CD8-positive, alpha-beta memory T cell (primary cell): ENCODE results near the gene OSER1. TPM values are rescaled to one million over a fixed set of nuclear protein-coding genes. Genes with fewer than 3 reads are reported as not detected.

ENCODE experiments used
- CTCF ChIA-PET: fragments of 350-600 bp; sonication (Branson Sonifier 250); formaldehyde crosslinking; loops from one replicate; lab custom pipeline; 2021; ENCODE audit warnings: antibody characterized with exemption; lab: Charles Lee
- POLR2A ChIA-PET: fragments of 350-600 bp; sonication (Branson Sonifier 250); formaldehyde crosslinking; loops from one replicate; lab custom pipeline; 2021; ENCODE audit warnings: antibody characterized with exemption; lab: Charles Lee
- DNase-seq, 5 donors: peaks; one replicate each; pipeline versions ENCODE4 v3.0.0 to v3.0.0-alpha.2; 2020 to 2022; ENCODE audit warnings: mixed read lengths in 1 of 5
- H3K27ac ChIP-seq: one replicate; pipeline ENCODE4 v1.7.0; 2013; ENCODE audit warnings: low read depth, mild to moderate bottlenecking, low read length, moderate library complexity
- H3K27me3 ChIP-seq: 2 replicates; pipeline ENCODE4 v1.7.0; 2013; ENCODE audit warnings: low read length, mild to moderate bottlenecking; ENCODE audit not compliant: insufficient read depth, poor library complexity, severe bottlenecking
- H3K36me3 ChIP-seq: 2 replicates; pipeline ENCODE4 v1.7.0; 2013; ENCODE audit warnings: mild to moderate bottlenecking, low read length, moderate library complexity; ENCODE audit not compliant: insufficient read depth
- H3K4me1 ChIP-seq: 2 replicates; pipeline ENCODE4 v1.7.0; 2013; ENCODE audit warnings: mild to moderate bottlenecking, low read length, moderate library complexity; ENCODE audit not compliant: insufficient read depth
- H3K4me3 ChIP-seq: 2 replicates; pipeline ENCODE4 v1.7.0; 2013; ENCODE audit warnings: mild to moderate bottlenecking, low read length
- H3K9me3 ChIP-seq: 2 replicates; pipeline ENCODE4 v1.7.0; 2013; ENCODE audit warnings: mild to moderate bottlenecking, low read length
- H3K27ac Mint-ChIP-seq, 8 donors: one replicate each; pipeline ENCODE4 v1.8.0; 2020 to 2021; ENCODE audit warnings: mixed read lengths in 8 of 8, mild to moderate bottlenecking in 6 of 8, inconsistent platforms in 3 of 8, moderate library complexity in 3 of 8
- H3K27me3 Mint-ChIP-seq, 2 donors: one replicate each; pipeline ENCODE4 v1.8.0; 2020 to 2021; ENCODE audit warnings: mixed read lengths in 2 of 2, mild to moderate bottlenecking in 1 of 2, moderate library complexity in 1 of 2
- H3K36me3 Mint-ChIP-seq, 3 donors: one replicate each; pipeline ENCODE4 v1.8.0; 2020 to 2021; ENCODE audit warnings: mixed read lengths in 3 of 3, inconsistent platforms in 1 of 3, mild to moderate bottlenecking in 1 of 3
- H3K4me1 Mint-ChIP-seq, 3 donors: one replicate each; pipeline ENCODE4 v1.8.0; 2020 to 2021; ENCODE audit warnings: mixed read lengths in 3 of 3, inconsistent platforms in 1 of 3, mild to moderate bottlenecking in 1 of 3
- H3K4me3 Mint-ChIP-seq, 7 donors: one replicate each; pipeline ENCODE4 v1.8.0; 2020 to 2021; ENCODE audit warnings: mixed read lengths in 7 of 7, mild to moderate bottlenecking in 6 of 7, moderate library complexity in 4 of 7, inconsistent platforms in 2 of 7
- H3K9me3 Mint-ChIP-seq, 5 donors: one replicate each; pipeline ENCODE4 v1.8.0; 2020 to 2022; ENCODE audit warnings: mixed read lengths in 5 of 5, mild to moderate bottlenecking in 3 of 5, moderate library complexity in 2 of 5, inconsistent platforms in 1 of 5
- polyA plus RNA-seq: library from polyadenylated mRNA; unstranded; fragments of 300-500 nt; fragmentation: Illumina TruSeq; gene quantifications from one replicate; pipeline ENCODE4 v1.2.3, GENCODE V29; 2021
- total RNA-seq, 2 experiments: library from RNA; stranded (reverse); gene quantifications; one replicate each; pipeline ENCODE4 v1.2.3, GENCODE V29; 2021

The OSER1 gene
- total and polyA plus RNA-seq, 3 experiments from 2014 or later: 24.8 to 35.1 (median 25.7) TPM

DNA sequence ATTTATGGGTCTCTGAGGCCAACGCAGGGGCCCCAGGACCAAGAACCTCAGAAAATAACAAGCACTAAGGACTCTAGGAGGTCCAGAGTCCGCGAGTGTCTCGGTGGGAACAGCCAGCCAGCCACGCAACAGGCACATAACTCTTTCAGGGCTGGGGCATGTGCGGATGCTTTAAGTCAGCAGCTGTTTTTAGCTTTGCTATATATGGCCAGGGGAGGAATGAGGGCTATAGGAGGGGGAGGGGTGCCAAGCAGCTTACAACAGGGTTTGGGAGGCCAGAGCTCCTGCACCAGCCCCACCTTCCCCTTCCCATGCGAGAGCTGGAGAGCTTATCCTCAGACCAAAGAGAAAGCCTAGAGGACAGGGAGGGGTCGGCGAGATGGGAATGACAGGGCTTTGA is 29.8 kb downstream of the OSER1 start:
- ChIA-PET POLR2A (no interaction called here), CTCF (interaction anchor here (4.1 kb wide), 1 partner anchor 9 kb away, joined by 24 read pairs; no protein-coding TSS in a partner anchor)
- Mint-ChIP-seq H3K9me3 (no peaks in the 10 kb centered on the region), H3K4me1 (no peaks in the 10 kb centered on the region), H3K27ac (no peak overlapping the region), H3K4me3 (no peak overlapping the region), H3K27me3 (peaks cover 23 to 50% of the 10 kb centered on the region in 2 donors), H3K36me3 (no peaks in the 10 kb centered on the region)
- DNase-seq: no peak
- no peaks in the 10 kb centered on the region for H3K36me3 ChIP-seq
- no peak overlapping the region for H3K27ac ChIP-seq
- H3K27me3 ChIP-seq: peaks cover 9% of the 10 kb centered on the region
- no peaks in the 10 kb centered on the region for H3K9me3 ChIP-seq
- H3K4me1 ChIP-seq: no peaks in the 10 kb centered on the region
- no peak overlapping the region for H3K4me3 ChIP-seq

DNA sequence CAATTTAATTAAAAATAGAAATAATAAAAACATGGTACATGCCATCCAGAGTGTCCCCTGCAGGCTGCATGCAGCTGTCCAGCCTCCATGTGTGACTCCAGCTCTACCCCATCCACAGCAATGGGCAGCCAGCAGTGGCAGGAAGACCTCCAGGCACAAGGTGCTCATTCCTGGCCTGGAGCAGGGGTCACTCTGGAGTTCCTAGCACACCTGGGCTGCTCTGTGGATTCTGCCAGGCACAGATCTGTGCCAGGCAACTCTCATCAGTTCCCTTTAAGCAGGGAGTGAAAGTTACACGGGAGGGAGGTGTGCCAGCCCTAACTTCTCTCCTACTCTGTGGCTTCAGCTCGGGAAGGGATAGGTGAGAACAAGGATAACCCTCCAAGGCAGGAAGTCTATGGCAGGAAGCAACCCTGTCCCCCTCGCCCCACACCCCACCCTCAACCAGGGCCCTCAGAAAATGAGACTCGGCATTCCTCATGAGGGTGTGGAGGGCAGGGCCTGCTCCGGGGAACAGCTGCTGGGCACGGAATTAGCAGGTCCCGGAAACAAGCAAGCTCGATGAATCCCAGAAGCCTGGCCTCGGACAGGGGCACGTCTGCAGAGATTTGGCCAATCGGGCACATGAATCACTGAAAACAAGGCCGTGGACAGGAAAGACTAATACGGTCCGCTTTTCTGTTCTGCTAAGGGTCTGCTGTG is 33.6 kb downstream of the OSER1 start:
- H3K36me3 ChIP-seq: no peaks in the 10 kb centered on the region
- ChIA-PET POLR2A (no interaction called here), CTCF (interaction anchor here (0.7 to 1.7 kb wide), 2 partner anchors 13 to 42 kb away, joined by 3 read pairs; no protein-coding TSS in a partner anchor)
- peaks cover 10 to 44% of the 10 kb centered on the region in 2 donors for H3K27me3 Mint-ChIP-seq
- no peak for DNase-seq
- H3K27ac ChIP-seq: no peak overlapping the region
- H3K27me3 ChIP-seq: no peaks in the 10 kb centered on the region
- no peaks in the 10 kb centered on the region for H3K9me3 ChIP-seq
- no peaks in the 10 kb centered on the region for H3K9me3 Mint-ChIP-seq
- H3K4me3 ChIP-seq: no peak overlapping the region
- H3K4me1 ChIP-seq: no peaks in the 10 kb centered on the region
- no peaks in the 10 kb centered on the region for H3K4me1 Mint-ChIP-seq
- H3K36me3 Mint-ChIP-seq: no peaks in the 10 kb centered on the region
- no peak overlapping the region for H3K4me3 Mint-ChIP-seq
- no peak overlapping the region for H3K27ac Mint-ChIP-seq

DNA sequence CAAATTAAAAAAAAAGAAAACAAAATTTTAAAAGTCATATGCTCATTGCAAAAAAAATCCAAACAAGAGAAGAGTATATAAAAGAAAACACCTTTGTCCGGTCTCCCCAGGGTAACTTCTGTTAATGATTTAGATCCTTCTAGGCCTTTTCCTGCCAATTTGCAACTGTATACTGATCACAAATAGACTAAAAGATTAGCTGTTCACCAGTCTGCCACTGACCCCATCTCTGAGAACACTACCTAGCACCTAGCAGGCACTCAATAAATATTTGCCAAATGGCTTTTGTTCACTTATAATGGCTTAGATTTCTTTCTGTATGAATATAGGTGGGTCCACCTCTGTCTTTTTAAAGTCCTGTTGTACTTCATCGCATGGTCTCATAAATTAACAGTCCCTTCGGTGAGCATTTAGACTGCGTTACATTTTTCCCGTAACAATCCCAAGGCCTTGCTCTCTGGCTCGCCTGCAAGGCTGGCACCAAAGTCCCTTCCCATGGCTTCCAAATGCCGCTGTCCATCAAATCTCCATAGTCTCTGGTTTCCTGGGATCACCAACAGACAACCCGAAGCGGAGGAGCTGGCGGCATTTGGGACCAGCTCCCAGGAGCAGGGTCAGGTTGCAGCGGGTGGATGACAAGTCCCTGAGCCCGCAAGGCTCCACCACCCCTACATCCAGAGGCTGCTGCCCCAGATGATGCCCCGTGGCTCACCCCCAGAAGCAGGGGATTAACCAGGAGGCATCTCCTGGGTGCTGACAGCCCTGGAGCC is 35.4 kb downstream of the OSER1 start:
- DNase-seq: no peak
- Histone ChIP-seq H3K36me3 (no peaks in the 10 kb centered on the region), H3K4me3 (no peak overlapping the region), H3K9me3 (no peaks in the 10 kb centered on the region), H3K27me3 (no peaks in the 10 kb centered on the region), H3K27ac (no peak overlapping the region), H3K4me1 (no peaks in the 10 kb centered on the region)
- ChIA-PET CTCF (no interaction called here), POLR2A (no interaction called here)
- Mint-ChIP-seq H3K4me1 (no peaks in the 10 kb centered on the region), H3K9me3 (peaks cover 0 to 1% (median 0%) of the 10 kb centered on the region in 5 donors), H3K27ac (no peak overlapping the region), H3K36me3 (no peaks in the 10 kb centered on the region), H3K27me3 (peaks cover 12 to 50% of the 10 kb centered on the region in 2 donors), H3K4me3 (no peak overlapping the region)

DNA sequence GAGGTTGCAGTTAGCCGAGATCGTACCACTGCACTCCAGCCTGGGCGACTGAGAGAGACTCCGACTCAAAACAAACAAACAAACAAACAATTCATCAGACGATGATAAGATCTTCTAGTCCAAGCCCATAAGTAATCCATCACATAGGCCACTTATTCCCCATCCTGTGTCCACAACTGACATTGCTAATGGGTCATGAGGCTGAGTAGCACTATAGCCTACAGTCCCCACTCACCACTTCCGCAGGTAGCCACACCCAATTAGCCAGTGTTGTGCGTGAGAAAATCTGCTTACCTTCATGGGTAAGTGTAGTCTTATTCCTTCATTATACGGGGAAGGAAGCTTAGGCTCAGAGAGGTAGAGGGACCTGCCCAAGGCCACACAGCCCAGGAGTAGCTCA is 36.7 kb downstream of the OSER1 start:
- POLR2A ChIA-PET: no interaction called here
- Mint-ChIP-seq H3K4me1 (no peaks in the 10 kb centered on the region), H3K4me3 (no peak overlapping the region), H3K27me3 (peaks cover 12 to 60% of the 10 kb centered on the region in 2 donors), H3K36me3 (peaks cover 0 to 2% (median under 1%) of the 10 kb centered on the region in 3 donors), H3K27ac (no peak overlapping the region), H3K9me3 (peaks cover 0 to 5% (median 1%) of the 10 kb centered on the region in 5 donors)
- no peak for DNase-seq
- Histone ChIP-seq H3K27ac (no peak overlapping the region), H3K9me3 (no peaks in the 10 kb centered on the region), H3K27me3 (no peaks in the 10 kb centered on the region), H3K4me1 (no peaks in the 10 kb centered on the region), H3K4me3 (no peak overlapping the region), H3K36me3 (no peaks in the 10 kb centered on the region)
- CTCF ChIA-PET: no interaction called here

DNA sequence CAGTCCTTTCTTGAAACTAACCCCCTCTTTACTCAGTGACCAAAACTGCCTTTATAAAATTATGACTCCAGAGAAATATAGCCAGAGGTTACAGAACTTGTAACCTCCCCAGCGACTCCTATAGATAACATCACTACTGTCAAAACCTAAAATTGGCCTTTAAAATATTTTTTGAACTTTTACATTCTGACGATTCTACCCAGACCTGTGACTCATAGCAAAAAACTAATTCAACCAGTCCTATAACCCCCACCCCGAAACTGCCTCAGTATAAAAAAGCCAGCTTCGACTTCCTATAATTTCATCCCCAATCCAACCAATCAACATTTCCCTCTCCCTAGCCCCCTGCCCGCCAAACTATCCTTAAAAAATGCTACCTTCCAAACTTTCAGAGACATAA is 37.5 kb downstream of the OSER1 start:
- Histone ChIP-seq H3K36me3 (no peaks in the 10 kb centered on the region), H3K4me3 (no peak overlapping the region), H3K4me1 (no peaks in the 10 kb centered on the region), H3K27ac (no peak overlapping the region), H3K27me3 (no peaks in the 10 kb centered on the region), H3K9me3 (no peaks in the 10 kb centered on the region)
- Mint-ChIP-seq H3K4me1 (no peaks in the 10 kb centered on the region), H3K27me3 (peaks cover 13 to 63% of the 10 kb centered on the region in 2 donors), H3K4me3 (no peak overlapping the region), H3K9me3 (peaks cover 0 to 5% (median 3%) of the 10 kb centered on the region in 5 donors), H3K27ac (no peak overlapping the region), H3K36me3 (peaks cover 0 to 4% (median 1%) of the 10 kb centered on the region in 3 donors)
- CTCF ChIA-PET: no interaction called here
- no peak for DNase-seq
- POLR2A ChIA-PET: no interaction called here

DNA sequence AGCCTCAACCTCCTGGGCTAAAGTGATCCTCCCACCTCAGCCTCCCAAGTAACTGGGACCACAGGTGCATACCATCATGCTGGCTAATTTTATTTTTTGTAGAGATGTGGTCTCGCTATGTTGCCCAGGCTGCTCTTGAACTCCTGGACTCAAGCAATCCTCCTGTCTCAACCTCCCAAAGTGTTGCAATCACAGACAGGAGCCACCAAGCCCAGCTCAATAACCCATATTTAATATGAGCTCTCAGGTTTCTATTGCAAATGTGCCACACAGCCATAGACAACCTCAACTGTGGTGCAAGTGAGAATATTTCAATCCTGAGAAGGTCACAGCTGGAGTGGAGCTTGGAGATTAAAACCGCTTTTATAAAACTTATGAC is 38.0 kb downstream of the OSER1 start:
- Histone ChIP-seq H3K27me3 (no peaks in the 10 kb centered on the region), H3K27ac (no peak overlapping the region), H3K9me3 (no peaks in the 10 kb centered on the region), H3K4me3 (no peak overlapping the region), H3K36me3 (no peaks in the 10 kb centered on the region), H3K4me1 (no peaks in the 10 kb centered on the region)
- ChIA-PET POLR2A (no interaction called here), CTCF (no interaction called here)
- H3K4me1 Mint-ChIP-seq: no peaks in the 10 kb centered on the region
- H3K27me3 Mint-ChIP-seq: peaks cover 16 to 66% of the 10 kb centered on the region in 2 donors
- H3K36me3 Mint-ChIP-seq: peaks cover 0 to 4% (median 1%) of the 10 kb centered on the region in 3 donors
- no peak for DNase-seq
- H3K4me3 Mint-ChIP-seq: no peak overlapping the region
- H3K9me3 Mint-ChIP-seq: peaks cover 0 to 5% (median 3%) of the 10 kb centered on the region in 5 donors
- H3K27ac Mint-ChIP-seq: no peak overlapping the region

DNA sequence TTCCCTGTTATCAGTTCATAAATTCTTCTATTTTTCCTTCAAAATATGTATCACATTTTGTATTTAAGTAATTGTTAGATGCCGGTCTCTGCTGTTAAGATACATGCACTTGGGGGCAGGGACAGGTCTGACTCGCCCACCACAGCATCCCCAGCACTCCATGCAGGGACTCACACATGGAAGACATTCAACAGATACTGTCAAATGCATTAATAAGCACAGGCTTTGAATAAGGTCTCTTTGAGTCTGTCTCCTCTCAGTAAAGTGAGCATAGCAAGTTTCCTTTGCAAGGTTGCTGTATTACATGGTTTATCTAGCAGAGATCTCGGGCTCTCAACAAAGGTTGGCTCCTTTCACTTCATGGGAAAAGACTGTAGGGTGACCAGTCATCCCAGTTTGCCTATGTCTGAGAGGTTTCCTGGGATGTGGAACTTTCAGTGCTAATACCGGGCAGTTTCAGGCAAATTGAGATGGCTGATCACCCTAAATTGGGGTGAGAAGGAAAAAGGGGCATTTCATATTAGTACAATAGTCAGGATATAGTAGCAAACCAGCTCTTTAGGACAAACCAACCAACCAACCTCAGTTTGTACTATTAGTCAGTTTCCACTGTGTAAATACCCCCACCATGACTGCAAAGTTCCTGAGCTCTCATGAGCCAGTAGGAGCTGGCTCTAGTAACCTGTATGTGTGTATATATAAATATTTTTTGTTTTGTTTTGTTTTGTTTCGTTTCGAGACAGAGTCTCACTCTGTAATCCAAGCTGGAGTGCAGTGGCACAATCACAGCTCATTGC is 38.6 kb downstream of the OSER1 start:
- no peak for DNase-seq
- no peak overlapping the region for H3K4me3 Mint-ChIP-seq
- H3K27ac ChIP-seq: no peak overlapping the region
- H3K4me1 Mint-ChIP-seq: no peaks in the 10 kb centered on the region
- ChIA-PET POLR2A (no interaction called here), CTCF (no interaction called here)
- no peaks in the 10 kb centered on the region for H3K4me1 ChIP-seq
- no peak overlapping the region for H3K4me3 ChIP-seq
- H3K27me3 Mint-ChIP-seq: peaks cover 16 to 67% of the 10 kb centered on the region in 2 donors
- no peaks in the 10 kb centered on the region for H3K36me3 ChIP-seq
- no peaks in the 10 kb centered on the region for H3K27me3 ChIP-seq
- no peaks in the 10 kb centered on the region for H3K9me3 ChIP-seq
- no peak overlapping the region for H3K27ac Mint-ChIP-seq
- peaks cover 0 to 5% (median 3%) of the 10 kb centered on the region in 5 donors for H3K9me3 Mint-ChIP-seq
- peaks cover 0 to 4% (median 1%) of the 10 kb centered on the region in 3 donors for H3K36me3 Mint-ChIP-seq
